Caco-2 (cell line): ENCODE data around the gene SAMD9. TPM values are rescaled to one million over a fixed set of nuclear protein-coding genes. Genes with fewer than 3 reads are reported as not detected.

ENCODE experiments used
- BruUV-seq: library from RNA; stranded (reverse); fragments of 400-500 nt; replicated peaks from 2 replicates; lab custom pipeline; 2021; lab: Mats Ljungman, UMichigan
- CTCF ChIA-PET: fragments of 300-600 bp; sonication (Branson Sonifier 250); formaldehyde crosslinking; loops from one replicate; lab custom pipeline; 2022; ENCODE audit warnings: antibody characterized with exemption; lab: Charles Lee
- POLR2A ChIA-PET: fragments of 300-600 bp; sonication (Branson Sonifier 250); formaldehyde crosslinking; loops from one replicate; lab custom pipeline; 2022; ENCODE audit warnings: antibody characterized with exemption; lab: Charles Lee
- DNase-seq, 2 experiments: peaks; one replicate each; pipeline versions ENCODE4 v3.0.0 to v3.0.0-alpha.2; 2020 to 2022
- H3K27me3 ChIP-seq: replicated peaks from 2 replicates; pipeline ENCODE4 v1.6.0; 2011; ENCODE audit warnings: low read length; ENCODE audit not compliant: control insufficient read depth, insufficient read depth
- H3K36me3 ChIP-seq: 2 replicates; pipeline ENCODE4 v1.5.1; 2011; ENCODE audit warnings: low read length; ENCODE audit not compliant: control insufficient read depth, insufficient read depth
- H3K4me1 ChIP-seq: fragments of 250-450 bp; sonication (Bioruptor Pico); 2 replicates; pipeline ENCODE4 v1.5.1; 2020; ENCODE audit warnings: mild to moderate bottlenecking
- H3K4me3 ChIP-seq: 2 replicates; pipeline ENCODE4 v1.5.1; 2011; ENCODE audit warnings: low read depth, mild to moderate bottlenecking, control low read depth, low read length
- H3K9me3 ChIP-seq: fragments of 250-450 bp; sonication (Bioruptor Pico); 2 replicates; pipeline ENCODE4 v1.5.1; 2020; ENCODE audit warnings: mild to moderate bottlenecking, moderate library complexity
- H3K27ac Mint-ChIP-seq: one replicate; pipeline ENCODE4 v1.8.0; 2022; ENCODE audit warnings: mixed read lengths; ENCODE audit not compliant: unreplicated experiment
- H3K27me3 Mint-ChIP-seq: one replicate; pipeline ENCODE4 v1.8.0; 2022; ENCODE audit warnings: mixed read lengths; ENCODE audit not compliant: insufficient read depth, unreplicated experiment
- H3K36me3 Mint-ChIP-seq: one replicate; pipeline ENCODE4 v1.8.0; 2022; ENCODE audit warnings: mild to moderate bottlenecking, mixed read lengths; ENCODE audit not compliant: insufficient read depth, unreplicated experiment
- H3K4me1 Mint-ChIP-seq: one replicate; pipeline ENCODE4 v1.8.0; 2022; ENCODE audit warnings: low read depth, mixed read lengths; ENCODE audit not compliant: unreplicated experiment
- H3K4me3 Mint-ChIP-seq: one replicate; pipeline ENCODE4 v1.8.0; 2022; ENCODE audit warnings: mild to moderate bottlenecking, moderate library complexity, mixed read lengths; ENCODE audit not compliant: unreplicated experiment
- H3K9me3 Mint-ChIP-seq: one replicate; pipeline ENCODE4 v1.8.0; 2022; ENCODE audit warnings: mixed read lengths; ENCODE audit not compliant: unreplicated experiment
- intact Hi-C: fragments of 100-400 bp; cut with micrococcal nuclease; formaldehyde crosslinking; loops from one replicate; pipeline ENCODE4 v1.10.0; 2022; ENCODE audit not compliant: unreplicated experiment
- total RNA-seq: library from RNA; stranded (reverse); gene quantifications from 2 replicates; pipeline ENCODE4 v1.2.3, GENCODE V29; 2022
- TF ChIP-seq, protein P1 (sequence below), 2 experiments: fragments of 200-600 bp in 1 of 2; IDR thresholded peaks; 1 replicate in 1 of 2; 2 replicates in 1 of 2; pipeline versions ENCODE4 v1.5.1 to v1.8.0; 2011 to 2022; ENCODE audit warnings: antibody characterized with exemption in 1 of 2, control low read depth in 1 of 2, inconsistent platforms in 1 of 2, low read depth in 1 of 2, low read length in 1 of 2, mild to moderate bottlenecking in 1 of 2, moderate library complexity in 1 of 2; ENCODE audit not compliant: insufficient read depth in 1 of 2, severe bottlenecking in 1 of 2, unreplicated experiment in 1 of 2

Gene SAMD9
- total RNA-seq, 1 experiment from 2014 or later, result 0.64 TPM

DNA sequence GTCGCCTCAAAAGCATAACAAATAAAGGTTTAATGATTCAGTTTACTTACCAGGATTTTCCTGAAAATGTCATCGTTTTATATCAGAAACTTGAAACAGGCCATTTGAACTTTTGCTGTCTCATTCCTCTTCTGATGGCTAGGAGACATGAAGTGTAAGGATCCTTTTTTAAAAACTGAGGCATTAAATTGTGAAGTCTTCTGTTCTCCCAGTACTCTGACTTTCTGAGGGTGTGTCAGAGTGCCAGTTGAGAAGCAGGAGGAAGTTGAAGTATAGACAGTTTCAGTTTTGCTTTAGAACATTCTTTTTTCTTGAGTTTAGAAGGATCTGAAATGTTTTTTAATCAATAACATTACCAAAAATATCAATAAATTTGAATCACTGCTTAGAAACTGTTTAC lies 30.4 kb upstream of the SAMD9 start, which contains the start of gene SAMD9L:
Gene SAMD9L (minus strand): TSS at position 242 of the 400 bp plus-strand sequence. CDS start 12,414 bp downstream, outside the sequence.
- no peaks in the 10 kb centered on the region for H3K27me3 ChIP-seq
- CTCF ChIA-PET, result no interaction called here
- peaks cover 8% of the 10 kb centered on the region for H3K4me1 ChIP-seq
- Mint-ChIP-seq H3K27me3 (no peaks in the 10 kb centered on the region), H3K4me3 (no peak within 1 kb of the TSS), H3K9me3 (no peaks in the 10 kb centered on the region), H3K36me3 (no peaks in the 10 kb centered on the region), H3K4me1 (peaks cover 19% of the 10 kb centered on the region), H3K27ac (no peak within 1 kb of the TSS)
- no peaks in the 10 kb centered on the region for H3K9me3 ChIP-seq
- DNase-seq, result no peak
- TF ChIP-seq, protein P1, sequence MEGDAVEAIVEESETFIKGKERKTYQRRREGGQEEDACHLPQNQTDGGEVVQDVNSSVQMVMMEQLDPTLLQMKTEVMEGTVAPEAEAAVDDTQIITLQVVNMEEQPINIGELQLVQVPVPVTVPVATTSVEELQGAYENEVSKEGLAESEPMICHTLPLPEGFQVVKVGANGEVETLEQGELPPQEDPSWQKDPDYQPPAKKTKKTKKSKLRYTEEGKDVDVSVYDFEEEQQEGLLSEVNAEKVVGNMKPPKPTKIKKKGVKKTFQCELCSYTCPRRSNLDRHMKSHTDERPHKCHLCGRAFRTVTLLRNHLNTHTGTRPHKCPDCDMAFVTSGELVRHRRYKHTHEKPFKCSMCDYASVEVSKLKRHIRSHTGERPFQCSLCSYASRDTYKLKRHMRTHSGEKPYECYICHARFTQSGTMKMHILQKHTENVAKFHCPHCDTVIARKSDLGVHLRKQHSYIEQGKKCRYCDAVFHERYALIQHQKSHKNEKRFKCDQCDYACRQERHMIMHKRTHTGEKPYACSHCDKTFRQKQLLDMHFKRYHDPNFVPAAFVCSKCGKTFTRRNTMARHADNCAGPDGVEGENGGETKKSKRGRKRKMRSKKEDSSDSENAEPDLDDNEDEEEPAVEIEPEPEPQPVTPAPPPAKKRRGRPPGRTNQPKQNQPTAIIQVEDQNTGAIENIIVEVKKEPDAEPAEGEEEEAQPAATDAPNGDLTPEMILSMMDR (IDR thresholded peaks at IDR 0.05; ENCODE audit: insufficient read depth in 1 of 2, low read depth in 1 of 2, low read length in 1 of 2, severe bottlenecking in 1 of 2, unreplicated experiment in 1 of 2), result no peak
- H3K36me3 ChIP-seq, result no peaks in the 10 kb centered on the region
- BruUV-seq, result no TSS peak
- no peak within 1 kb of the TSS for H3K4me3 ChIP-seq
- POLR2A ChIA-PET, result no interaction called here
- intact Hi-C loops, result no loop called here

DNA sequence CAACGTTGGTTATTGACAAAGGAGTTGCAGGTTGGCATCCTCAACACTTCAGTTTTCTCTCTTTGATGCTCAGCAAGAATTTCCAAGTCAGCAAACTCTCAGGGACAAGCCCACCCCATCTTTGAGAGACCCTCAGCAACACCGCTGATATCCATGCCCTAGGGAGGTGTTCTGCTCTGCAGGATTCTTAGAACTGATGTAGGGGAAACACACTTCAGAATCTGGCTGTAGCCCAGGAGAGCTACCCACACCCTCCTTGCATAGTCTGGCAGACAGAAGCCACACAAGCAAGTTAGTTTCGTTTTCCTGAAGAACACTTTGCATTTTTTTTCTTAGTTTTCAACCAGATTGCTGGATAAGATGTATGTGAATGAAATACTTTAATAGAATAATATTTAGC lies 29.6 kb upstream of the SAMD9 start:
- intact Hi-C loops, result no loop called here
- Mint-ChIP-seq H3K27ac (no peak overlapping the region), H3K36me3 (no peaks in the 10 kb centered on the region), H3K4me3 (no peak overlapping the region), H3K4me1 (peaks cover 19% of the 10 kb centered on the region), H3K27me3 (no peaks in the 10 kb centered on the region), H3K9me3 (no peaks in the 10 kb centered on the region)
- DNase-seq, result no peak
- no peak overlapping the region for H3K4me3 ChIP-seq
- TF ChIP-seq, protein P1 (IDR thresholded peaks at IDR 0.05; ENCODE audit: insufficient read depth in 1 of 2, low read depth in 1 of 2, low read length in 1 of 2, severe bottlenecking in 1 of 2, unreplicated experiment in 1 of 2), result no peak
- H3K27me3 ChIP-seq, result no peaks in the 10 kb centered on the region
- BruUV-seq, result no TSS peak
- ChIA-PET CTCF (no interaction called here), POLR2A (no interaction called here)
- H3K36me3 ChIP-seq, result no peaks in the 10 kb centered on the region
- H3K4me1 ChIP-seq, result peaks cover 8% of the 10 kb centered on the region
- H3K9me3 ChIP-seq, result no peaks in the 10 kb centered on the region

DNA sequence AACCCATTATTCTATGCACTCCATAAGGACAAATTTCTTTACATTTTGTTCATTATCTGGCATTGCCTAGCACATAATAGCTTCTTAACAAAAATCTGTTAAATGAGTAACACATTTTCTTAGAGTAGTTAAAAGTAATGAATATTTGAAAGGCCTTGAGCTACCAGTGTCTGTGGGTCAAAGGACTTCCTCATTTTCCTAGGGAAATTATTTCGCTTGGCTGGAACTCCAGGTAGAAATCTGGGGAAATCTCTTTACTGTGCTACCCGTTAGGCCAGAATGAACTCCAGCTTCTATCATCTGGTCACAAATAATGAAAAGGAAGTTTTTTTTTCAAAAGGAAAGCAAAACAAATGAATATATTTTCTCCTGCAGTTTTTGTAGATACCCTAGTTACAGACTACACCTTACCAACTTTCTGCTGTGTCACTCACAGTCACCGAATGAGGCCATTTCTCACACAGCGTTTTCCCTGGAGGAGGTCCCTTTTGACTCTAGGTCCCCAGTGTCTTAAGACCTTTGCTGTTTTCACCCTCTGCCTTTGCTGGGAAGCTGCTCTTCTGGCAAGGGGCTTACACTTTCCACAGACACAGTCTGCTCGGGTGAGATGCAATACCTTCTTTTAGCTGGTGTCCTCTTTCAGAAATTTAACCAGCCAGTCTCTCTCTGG lies 28.8 kb upstream of the SAMD9 start:
- no peaks in the 10 kb centered on the region for H3K36me3 ChIP-seq
- no peaks in the 10 kb centered on the region for H3K27me3 ChIP-seq
- no peak overlapping the region for H3K27ac Mint-ChIP-seq
- no peak overlapping the region for H3K4me3 Mint-ChIP-seq
- no peak overlapping the region for H3K4me3 ChIP-seq
- no peaks in the 10 kb centered on the region for H3K9me3 ChIP-seq
- CTCF ChIA-PET, result no interaction called here
- no TSS peak for BruUV-seq
- no peaks in the 10 kb centered on the region for H3K36me3 Mint-ChIP-seq
- H3K4me1 ChIP-seq, result peaks cover 8% of the 10 kb centered on the region
- POLR2A ChIA-PET, result no interaction called here
- H3K4me1 Mint-ChIP-seq, result peaks cover 19% of the 10 kb centered on the region
- H3K27me3 Mint-ChIP-seq, result no peaks in the 10 kb centered on the region
- intact Hi-C loops, result no loop called here
- TF ChIP-seq, protein P1 (IDR thresholded peaks at IDR 0.05; ENCODE audit: insufficient read depth in 1 of 2, low read depth in 1 of 2, low read length in 1 of 2, severe bottlenecking in 1 of 2, unreplicated experiment in 1 of 2), result no peak
- H3K9me3 Mint-ChIP-seq, result no peaks in the 10 kb centered on the region
- no peak for DNase-seq
